22Rv1 (cell line): ENCODE results near the gene LRRC46.

Experiments
- H3K27ac ChIP-seq: fragments of 450-650 bp; 2 replicates; pipeline ENCODE4 v1.5.1; 2017
- CTCF ChIP-seq: fragments of 450-650 bp; IDR thresholded peaks from 2 replicates; pipeline ENCODE4 v1.5.1; 2017; ENCODE audit warnings: mild to moderate bottlenecking
- ZFX ChIP-seq: fragments of 450-650 bp; IDR thresholded peaks from 2 replicates; pipeline ENCODE4 v1.6.1; 2017; ENCODE audit warnings: antibody characterized with exemption, borderline replicate concordance

The LRRC46 gene

GRCh38 chr17:47850373-47850691 is 18.9 kb downstream of the LRRC46 start:
- H3K27ac ChIP-seq: no peak overlapping the region
- TF ChIP-seq ZFX (no peak), CTCF (no peak)

GRCh38 chr17:47850692-47851573 is 19.5 kb downstream of the LRRC46 start, which contains the start of gene SP6:
SP6 (minus strand) TSS chr17:47851163; CDS start chr17:47848429, 2,734 bp downstream.
- peak within 1 kb of the TSS; percentile 39; the same call in 1 of the 2 replicates for H3K27ac ChIP-seq
- TF ChIP-seq CTCF (peak; percentile 53), ZFX (no peak)

GRCh38 chr17:47851764-47852112 is 20.3 kb downstream of the LRRC46 start:
- no peak for TF ChIP-seq ZFX
- TF ChIP-seq CTCF: no peak
- H3K27ac ChIP-seq: no peak overlapping the region

- no peak overlapping the region for H3K27ac ChIP-seq
- TF ChIP-seq ZFX (no peak), CTCF (no peak)
Measured at GRCh38 chr17:47852113-47852949, 20.9 kb downstream of the LRRC46 start.

- no peak overlapping the region for H3K27ac ChIP-seq
- TF ChIP-seq CTCF (no peak), ZFX (no peak)
Measured at GRCh38 chr17:47853616-47854015, 22.1 kb downstream of the LRRC46 start.

GRCh38 chr17:47855737-47856136 is 24.3 kb downstream of the LRRC46 start:
- no peak overlapping the region for H3K27ac ChIP-seq
- TF ChIP-seq CTCF (no peak), ZFX (no peak)

- no peak overlapping the region for H3K27ac ChIP-seq
- TF ChIP-seq ZFX (no peak), CTCF (no peak)
Measured at GRCh38 chr17:47856830-47857229, 25.4 kb downstream of the LRRC46 start.
